HCT116 (cell line): ENCODE results near the gene DNM1.
"Not testable (repeated sequence)": the region's sequence is repeated elsewhere in the genome, so short reads cannot be mapped to it uniquely, and the experiment has no call there.

Experiments used
- ATF3 ChIP-seq: IDR thresholded peaks from 2 replicates; pipeline ENCODE4 v1.6.1; 2012
- CTCF ChIP-seq, 3 experiments: fragments of 200-600 bp in 1 of 3; sonication (generic) in 1 of 3; IDR thresholded peaks in 2 of 3; conservative IDR thresholded peaks in 1 of 3; 2 replicates each; pipeline ENCODE4 v1.5.1; 2012 to 2017; ENCODE audit warnings: low read depth in 2 of 3, low read length in 2 of 3, antibody characterized with exemption in 1 of 3, borderline replicate concordance in 1 of 3, control low read depth in 1 of 3, mild to moderate bottlenecking in 1 of 3, mixed read lengths in 1 of 3, mixed run types in 1 of 3, moderate library complexity in 1 of 3; ENCODE audit not compliant: insufficient read depth in 1 of 3
- ELF1 ChIP-seq: IDR thresholded peaks from 2 replicates; pipeline ENCODE4 v1.6.1; 2012; ENCODE audit warnings: low read depth, borderline replicate concordance
- EZH2phosphoT487 ChIP-seq: fragments of 200-600 bp; IDR thresholded peaks from 2 replicates; pipeline ENCODE4 v1.6.1; 2018; ENCODE audit warnings: antibody characterized with exemption, borderline replicate concordance
- JUND ChIP-seq: IDR thresholded peaks from 2 replicates; pipeline ENCODE4 v1.6.1; 2012
- POLR2AphosphoS5 ChIP-seq: IDR thresholded peaks from 2 replicates; pipeline ENCODE4 v1.6.1; 2011; ENCODE audit warnings: mild to moderate bottlenecking, low read depth, low read length, moderate library complexity
- SIN3A ChIP-seq: IDR thresholded peaks from 2 replicates; pipeline ENCODE4 v1.6.1; 2012; ENCODE audit warnings: low read depth
- SP1 ChIP-seq: IDR thresholded peaks from 2 replicates; pipeline ENCODE4 v1.6.1; 2012; ENCODE audit warnings: low read depth
- ZBTB33 ChIP-seq: IDR thresholded peaks from 2 replicates; pipeline ENCODE4 v1.6.1; 2011; ENCODE audit warnings: mild to moderate bottlenecking, low read length, moderate library complexity; ENCODE audit not compliant: insufficient replicate concordance; ENCODE audit errors: extremely low read depth
- ZFX ChIP-seq: fragments of 450-650 bp; IDR thresholded peaks from 2 replicates; pipeline ENCODE4 v1.6.1; 2017

GRCh38 chr9:128181480-128181879 lies 21.7 kb upstream of the DNM1 start:
- TF ChIP-seq CTCF (IDR thresholded peaks at IDR 0.05 in 2 of 3, conservative IDR thresholded peaks at IDR 0.05 in 1 of 3; ENCODE audit: borderline replicate concordance in 1 of 3, insufficient read depth in 1 of 3, low read depth in 2 of 3, low read length in 2 of 3), result peak; percentile 21 to 47 (median 34); a peak in 4 of 6 replicates
- TF ChIP-seq ZBTB33, SIN3A, EZH2phosphoT487, SP1, POLR2AphosphoS5, ATF3, ZFX, ELF1, JUND: not testable (repeated sequence)
